Activated CD8-positive, alpha-beta memory T cell treated with anti-CD3 and anti-CD28 coated beads, Interleukin-2, amount 50 U/mL, for 4 hours (primary cell): ENCODE data around the gene RAB11FIP3.
"Not testable (repeated sequence)": the region's sequence is repeated elsewhere in the genome, so short reads cannot be mapped to it uniquely, and the experiment has no call there.

Experiments
- DNase-seq: peaks from one replicate; pipeline ENCODE4 v3.0.0-alpha.2; 2020

The RAB11FIP3 gene

GRCh38 chr16:396199-396598 is 29.2 kb upstream of the RAB11FIP3 start:
- no peak for DNase-seq

- no peak for DNase-seq
Observed at GRCh38 chr16:396605-397004, 28.8 kb upstream of the RAB11FIP3 start.

DNA sequence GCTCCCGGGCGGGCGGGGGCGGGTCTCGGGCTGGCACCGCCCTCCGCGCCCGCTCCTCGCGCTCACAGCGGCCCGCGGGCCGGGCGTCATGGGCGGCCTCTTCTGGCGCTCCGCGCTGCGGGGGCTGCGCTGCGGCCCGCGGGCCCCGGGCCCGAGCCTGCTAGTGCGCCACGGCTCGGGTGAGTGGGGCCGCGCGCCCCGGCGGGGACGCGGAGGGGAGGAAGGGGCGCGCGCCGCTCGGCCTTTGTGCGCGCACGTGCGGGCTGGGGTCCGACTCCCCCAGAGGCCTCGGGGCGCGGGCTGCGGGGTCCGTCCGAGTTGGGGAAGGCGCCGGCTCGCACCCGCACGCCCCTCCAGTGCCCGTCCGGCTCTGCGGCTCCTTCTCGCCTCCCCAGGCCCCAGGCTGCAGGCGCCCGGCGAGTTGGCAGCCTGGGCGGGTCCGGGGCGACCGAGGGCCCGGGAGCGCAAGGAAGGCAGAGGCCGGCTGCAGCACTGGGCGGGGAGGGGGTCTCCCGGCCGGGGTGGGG is 28.3 kb upstream of the RAB11FIP3 start, which contains the start of gene NME4:
Gene NME4 (plus strand): TSS at position 65 of the 527 bp plus-strand sequence. CDS start 24 bp downstream, at position 89.
- no peak for DNase-seq

GRCh38 chr16:397736-398332 is 27.6 kb upstream of the RAB11FIP3 start:
- DNase-seq, result no peak

GRCh38 chr16:398561-399339 is 26.7 kb upstream of the RAB11FIP3 start:
- DNase-seq, result no peak

- no peak for DNase-seq
Observed at GRCh38 chr16:399340-400019, 26.0 kb upstream of the RAB11FIP3 start.

- DNase-seq, result no peak
Observed at GRCh38 chr16:400061-400591, 25.3 kb upstream of the RAB11FIP3 start.

- peak; percentile 99 for DNase-seq
Observed at GRCh38 chr16:401468-402348, 23.7 kb upstream of the RAB11FIP3 start, which contains the start of gene DECR2. Gene DECR2, plus strand, starts transcription at chr16:401885. Its CDS starts 79 bp downstream, at chr16:401964.

GRCh38 chr16:404971-405486 is 20.4 kb upstream of the RAB11FIP3 start:
- DNase-seq, result no peak

GRCh38 chr16:405548-406506 is 19.6 kb upstream of the RAB11FIP3 start:
- no peak for DNase-seq

DNA sequence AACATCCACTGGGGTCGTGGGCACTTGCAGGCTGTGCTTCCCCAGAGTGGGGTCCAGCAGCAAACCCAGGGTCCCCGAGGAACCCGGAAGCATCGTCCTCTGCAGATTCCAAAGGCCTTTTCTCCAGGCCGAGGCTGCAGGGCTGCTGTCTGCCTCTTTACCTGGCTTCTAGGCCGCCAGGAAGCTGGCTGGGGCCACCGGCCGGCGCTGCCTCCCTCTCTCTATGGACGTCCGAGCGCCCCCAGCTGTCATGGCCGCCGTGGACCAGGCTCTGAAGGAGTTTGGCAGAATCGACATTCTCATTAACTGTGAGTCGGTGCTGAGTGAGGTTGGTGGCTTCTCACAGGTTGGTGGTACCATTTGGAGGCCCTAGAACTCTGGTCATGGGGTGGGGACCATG is 18.2 kb upstream of the RAB11FIP3 start:
- DNase-seq, result no peak

- DNase-seq, result no peak
Observed at GRCh38 chr16:410516-411178, 14.8 kb upstream of the RAB11FIP3 start.

GRCh38 chr16:411576-412265 is 13.7 kb upstream of the RAB11FIP3 start:
- DNase-seq, result no peak

GRCh38 chr16:414395-415169 is 10.9 kb upstream of the RAB11FIP3 start:
- no peak for DNase-seq

DNA sequence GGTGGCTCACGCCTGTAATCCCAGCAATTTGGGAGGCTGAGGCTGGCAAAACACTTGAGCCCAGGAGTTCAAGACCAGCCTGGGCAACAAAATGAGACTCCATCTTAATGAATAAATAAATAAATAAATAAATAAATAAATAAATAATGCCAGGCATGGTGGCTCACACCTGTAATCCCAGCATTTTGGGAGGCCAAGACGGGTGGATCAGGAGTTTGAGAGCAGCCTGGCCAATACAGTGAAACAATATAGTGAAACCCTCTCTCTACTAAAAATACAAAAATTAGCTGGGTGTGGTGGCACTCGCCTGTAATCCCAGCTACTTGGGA is 10.3 kb upstream of the RAB11FIP3 start:
- not testable (repeated sequence) for DNase-seq

GRCh38 chr16:422179-422578 is 3.3 kb upstream of the RAB11FIP3 start:
- DNase-seq, result not testable (repeated sequence)

DNA sequence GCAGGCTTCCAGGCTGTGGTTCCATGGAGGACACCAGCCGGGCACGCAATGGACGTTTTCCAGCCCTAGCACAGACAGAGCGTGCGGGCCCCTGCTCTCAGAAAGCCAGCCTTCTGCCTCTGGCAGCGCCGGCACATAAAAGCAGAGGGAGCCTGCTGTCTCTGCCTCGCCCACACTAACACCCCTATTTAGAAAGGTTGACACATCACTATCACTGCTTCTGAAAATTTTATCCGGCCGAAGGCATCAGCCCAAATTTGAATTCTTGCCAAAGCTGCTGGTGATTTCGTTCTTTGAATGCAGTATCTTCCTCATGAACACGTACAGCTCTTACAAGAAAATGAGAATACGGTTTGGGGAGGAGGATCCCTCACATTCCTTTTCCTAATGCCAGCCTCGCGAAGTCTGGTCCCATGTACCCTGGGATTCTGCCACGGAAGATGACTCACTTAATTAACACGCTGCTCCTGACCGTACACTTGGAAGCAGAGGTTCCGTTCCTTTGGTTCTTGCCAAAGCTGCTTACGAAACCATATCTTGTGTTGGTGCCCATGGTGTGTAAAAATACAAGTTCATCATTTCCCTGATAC is 1.3 kb upstream of the RAB11FIP3 start:
- DNase-seq, result no peak

GRCh38 chr16:424623-425081 is 797 bp upstream of the RAB11FIP3 start:
- DNase-seq, result no peak
